ENCODE measurements around the gene NFIC.

DNA sequence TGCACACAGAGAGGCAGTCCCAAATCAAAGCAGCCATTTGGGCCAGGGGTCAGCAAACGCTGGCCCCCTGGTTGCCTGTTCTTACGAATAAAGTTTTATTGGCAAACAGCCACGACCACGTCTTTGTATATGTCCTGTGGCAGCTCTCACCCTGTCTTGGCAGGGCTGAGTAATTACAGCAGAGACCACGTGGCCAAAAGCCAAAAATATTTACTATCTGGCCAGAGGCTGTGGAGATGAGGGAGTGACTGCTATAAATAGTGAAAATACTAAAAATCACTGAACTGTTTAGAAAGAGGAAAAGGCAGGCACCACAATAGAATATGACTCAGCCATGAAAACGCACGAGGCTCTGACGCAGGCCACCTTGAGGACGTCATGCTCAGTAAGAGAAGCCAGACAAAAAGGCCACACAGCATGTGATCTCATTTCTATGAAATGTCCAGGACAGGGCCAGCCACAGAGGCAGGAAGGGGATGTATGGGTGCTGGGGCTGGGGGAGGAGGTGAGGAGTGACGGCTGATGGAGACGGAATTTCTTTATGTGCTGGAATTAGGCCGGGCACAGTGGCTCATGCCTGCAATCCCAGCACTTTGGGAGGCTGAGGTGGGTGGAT lies 84.5 kb downstream of the NFIC start:
- TF ChIP-seq CTCF (conservative IDR thresholded peaks at IDR 0.05; ENCODE audit: low read depth, low read length) (no peak), RFX5 (IDR thresholded peaks at IDR 0.05; ENCODE audit: low read depth, low read length) (no peak), RAD21 (IDR thresholded peaks at IDR 0.05; ENCODE audit: low read length) (no peak), POLR2A (IDR thresholded peaks at IDR 0.05; ENCODE audit: low read depth, low read length) (no peak), NFE2L2 (IDR thresholded peaks at IDR 0.05; ENCODE audit: low read depth, low read length) (no peak)
